HL-60/S4 treated with retinoic acid at 250 ng/mL for 4 days and 3 days (cell line): ENCODE measurements around the gene EPB41L4B.

Source experiments
- in situ Hi-C: fragments of 300-500 bp; cut with MboI; formaldehyde crosslinking; loops from 2 replicates; pipeline ENCODE4 v1.7.0; 2022; ENCODE audit warnings: low sequenced_read_pairs

The EPB41L4B gene

GRCh38 chr9:109321727-109322126, 868 bp upstream of the EPB41L4B start:
- in situ Hi-C loops, result no loop called here

GRCh38 chr9:109320331-109320741, 523 bp downstream of the EPB41L4B start:
- in situ Hi-C loops, result no loop called here

GRCh38 chr9:109319626-109320241, 1.1 kb downstream of the EPB41L4B start:
- in situ Hi-C loops, result no loop called here

- in situ Hi-C loops, result no loop called here
Observed at GRCh38 chr9:109319017-109319625, 1.7 kb downstream of the EPB41L4B start.

- in situ Hi-C loops, result no loop called here
Observed at GRCh38 chr9:109317979-109318741, 2.7 kb downstream of the EPB41L4B start.

- in situ Hi-C loops, result no loop called here
Observed at GRCh38 chr9:109317311-109317978, 3.4 kb downstream of the EPB41L4B start.

- in situ Hi-C loops, result no loop called here
Observed at GRCh38 chr9:109316207-109316640, 4.6 kb downstream of the EPB41L4B start.

- in situ Hi-C loops, result no loop called here
Observed at GRCh38 chr9:109315480-109316206, 5.2 kb downstream of the EPB41L4B start.

- in situ Hi-C loops, result no loop called here
Observed at GRCh38 chr9:109314011-109314531, 6.8 kb downstream of the EPB41L4B start.

GRCh38 chr9:109313351-109313750, 7.5 kb downstream of the EPB41L4B start:
- in situ Hi-C loops, result no loop called here

- in situ Hi-C loops, result no loop called here
Observed at GRCh38 chr9:109312783-109313182, 8.1 kb downstream of the EPB41L4B start.

GRCh38 chr9:109311731-109312130, 9.1 kb downstream of the EPB41L4B start:
- in situ Hi-C loops, result no loop called here

- in situ Hi-C loops, result no loop called here
Observed at GRCh38 chr9:109311286-109311685, 9.6 kb downstream of the EPB41L4B start.

- in situ Hi-C loops, result no loop called here
Observed at GRCh38 chr9:109310486-109310901, 10.4 kb downstream of the EPB41L4B start.

- in situ Hi-C loops, result no loop called here
Observed at GRCh38 chr9:109309282-109309681, 11.6 kb downstream of the EPB41L4B start.

- in situ Hi-C loops, result no loop called here
Observed at GRCh38 chr9:109307380-109308240, 13.2 kb downstream of the EPB41L4B start.

GRCh38 chr9:109305801-109306200, 15.1 kb downstream of the EPB41L4B start:
- in situ Hi-C loops, result no loop called here

GRCh38 chr9:109304347-109304746, 16.5 kb downstream of the EPB41L4B start:
- in situ Hi-C loops, result no loop called here

GRCh38 chr9:109303900-109304299, 17.0 kb downstream of the EPB41L4B start:
- in situ Hi-C loops, result no loop called here

GRCh38 chr9:109302606-109303005, 18.3 kb downstream of the EPB41L4B start:
- in situ Hi-C loops, result no loop called here
